GM23248 (cell line): ENCODE results near the gene LY6G6D. TPM values are rescaled to one million over a fixed set of nuclear protein-coding genes. Genes with fewer than 3 reads are reported as not detected.

Source experiments
- DNase-seq: peaks from one replicate; pipeline ENCODE4 v3.0.0-alpha.2; 2015
- H2AFZ ChIP-seq: fragments of 200-600 bp; sonication (generic); 2 replicates; pipeline ENCODE4 v1.6.1; 2016; ENCODE audit warnings: antibody characterized with exemption
- H3F3A ChIP-seq: fragments of 200-600 bp; sonication (generic); 2 replicates; pipeline ENCODE4 v1.6.1; 2016; ENCODE audit warnings: mild to moderate bottlenecking, antibody characterized with exemption, mixed run types; ENCODE audit not compliant: insufficient read depth
- H3K27ac ChIP-seq: fragments of 200-600 bp; sonication (generic); 2 replicates; pipeline ENCODE4 v1.5.1; 2016; ENCODE audit warnings: mild to moderate bottlenecking
- H3K27me3 ChIP-seq: fragments of 200-600 bp; sonication (generic); replicated peaks from 2 replicates; pipeline ENCODE4 v1.6.1; 2016; ENCODE audit warnings: mild to moderate bottlenecking; ENCODE audit not compliant: insufficient read depth
- H3K36me3 ChIP-seq: fragments of 200-600 bp; sonication (generic); 2 replicates; pipeline ENCODE4 v1.6.1; 2016; ENCODE audit warnings: low read depth, mild to moderate bottlenecking
- H3K4me1 ChIP-seq: fragments of 200-600 bp; sonication (generic); 2 replicates; pipeline ENCODE4 v1.6.1; 2016; ENCODE audit warnings: mild to moderate bottlenecking; ENCODE audit not compliant: insufficient read depth
- H3K4me2 ChIP-seq: fragments of 200-600 bp; sonication (generic); one replicate; pipeline ENCODE4 v1.6.1; 2016; ENCODE audit warnings: mild to moderate bottlenecking; ENCODE audit not compliant: unreplicated experiment
- H3K4me3 ChIP-seq: fragments of 200-600 bp; sonication (generic); 2 replicates; pipeline ENCODE4 v1.5.1; 2016; ENCODE audit warnings: mild to moderate bottlenecking
- H3K79me2 ChIP-seq: fragments of 200-600 bp; sonication (generic); 2 replicates; pipeline ENCODE4 v1.6.1; 2016; ENCODE audit warnings: mild to moderate bottlenecking; ENCODE audit not compliant: insufficient read depth
- H3K9ac ChIP-seq: fragments of 200-600 bp; sonication (generic); 2 replicates; pipeline ENCODE4 v1.6.1; 2016; ENCODE audit warnings: mild to moderate bottlenecking
- H3K9me2 ChIP-seq: fragments of 200-600 bp; sonication (generic); 2 replicates; pipeline ENCODE4 v1.6.1; 2016; ENCODE audit warnings: mixed run types, mild to moderate bottlenecking, moderate library complexity; ENCODE audit not compliant: insufficient read depth
- H3K9me3 ChIP-seq: fragments of 200-600 bp; sonication (generic); one replicate; pipeline ENCODE4 v1.6.1; 2017; ENCODE audit warnings: low read depth
- H4K20me1 ChIP-seq: fragments of 200-600 bp; sonication (generic); 2 replicates; pipeline ENCODE4 v1.6.0; 2016; ENCODE audit not compliant: insufficient read depth
- EZH2 ChIP-seq: fragments of 200-600 bp; sonication (generic); IDR thresholded peaks from 2 replicates; pipeline ENCODE4 v1.6.1; 2018; ENCODE audit warnings: antibody characterized with exemption, mild to moderate bottlenecking; ENCODE audit not compliant: insufficient read depth, poor library complexity, severe bottlenecking
- EZH2phosphoT487 ChIP-seq: fragments of 200-600 bp; sonication (generic); IDR thresholded peaks from 2 replicates; pipeline ENCODE4 v1.6.1; 2018; ENCODE audit warnings: antibody characterized with exemption, moderate library complexity, mild to moderate bottlenecking, low read depth; ENCODE audit not compliant: insufficient read depth
- WGBS, 2 experiments: methylation state at CpG; one replicate each; pipeline ENCODE4 v1.1.6; 2015 to 2017; ENCODE audit warnings: low lambda C conversion rate in 2 of 2, low coverage in 1 of 2; ENCODE audit errors: missing lambda C conversion rate in 2 of 2; 5-methylcytosine and 5-hydroxymethylcytosine counted together
- in situ Hi-C: fragments of 300-500 bp; cut with MboI; formaldehyde crosslinking; loops from 2 replicates; pipeline ENCODE4 v1.15.0; 2020
- polyA plus RNA-seq: library from polyadenylated mRNA; unstranded; fragments of >200 nt; fragmentation: Nextera tagmentation; extraction: Ambion mirVana; gene quantifications from 2 replicates; pipeline ENCODE4 v1.2.1, GENCODE V29; 2016
- total RNA-seq: library from RNA; depleted of rRNA; stranded (reverse); fragments of >200 nt; shearing (Covaris generic); gene quantifications from 2 replicates; pipeline ENCODE4 v1.2.3, GENCODE V29; 2014

The LY6G6D gene
- total and polyA plus RNA-seq, 2 experiments from 2014 or later = not detected

DNA sequence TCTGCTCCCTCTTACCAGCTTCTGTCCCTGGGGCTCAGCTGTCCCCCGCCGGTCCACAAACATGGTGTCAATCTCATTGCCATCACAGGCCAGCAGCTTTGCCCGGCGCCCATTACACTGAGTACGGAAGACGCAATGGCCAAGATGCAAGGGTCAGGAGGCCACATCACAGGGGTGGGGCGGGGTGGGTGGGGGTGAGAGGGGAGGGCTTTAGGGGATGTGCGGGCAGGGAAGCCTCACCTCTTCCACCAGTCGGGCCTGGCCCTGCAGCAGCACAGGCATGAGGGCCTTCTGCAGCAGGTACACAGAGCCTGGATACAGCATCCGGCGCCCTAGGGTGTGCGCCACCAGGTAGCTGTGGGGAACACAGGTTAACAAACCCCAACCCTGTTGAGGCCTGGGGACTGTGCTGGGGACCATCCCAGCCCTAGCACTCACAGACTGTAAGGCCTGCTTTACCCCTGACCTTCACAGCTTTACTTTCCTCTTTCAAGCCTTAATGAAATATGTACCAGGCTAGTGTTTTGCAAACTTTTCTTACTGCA is 23.5 kb upstream of the LY6G6D start:
- Histone ChIP-seq H4K20me1 (no peaks in the 10 kb centered on the region), H3K27me3 (no peaks in the 10 kb centered on the region), H3K4me3 (no peak overlapping the region), H3K9me2 (no peaks in the 10 kb centered on the region), H3K36me3 (peaks cover 16% of the 10 kb centered on the region; the same call in 1 of the 2 replicates), H3K27ac (no peak overlapping the region), H3K9ac (no peak overlapping the region), H3F3A (no peaks in the 10 kb centered on the region), H2AFZ (no peak overlapping the region), H3K4me2 (no peak overlapping the region), H3K9me3 (no peaks in the 10 kb centered on the region), H3K79me2 (no peaks in the 10 kb centered on the region), H3K4me1 (no peaks in the 10 kb centered on the region)
- WGBS, 2 experiments = 91 to 96% methylated on average over 10 to 12 of the region's 12 CpGs
- no peak for TF ChIP-seq EZH2phosphoT487
- no peak for TF ChIP-seq EZH2
- no peak for DNase-seq
- in situ Hi-C loops = no loop called here

DNA sequence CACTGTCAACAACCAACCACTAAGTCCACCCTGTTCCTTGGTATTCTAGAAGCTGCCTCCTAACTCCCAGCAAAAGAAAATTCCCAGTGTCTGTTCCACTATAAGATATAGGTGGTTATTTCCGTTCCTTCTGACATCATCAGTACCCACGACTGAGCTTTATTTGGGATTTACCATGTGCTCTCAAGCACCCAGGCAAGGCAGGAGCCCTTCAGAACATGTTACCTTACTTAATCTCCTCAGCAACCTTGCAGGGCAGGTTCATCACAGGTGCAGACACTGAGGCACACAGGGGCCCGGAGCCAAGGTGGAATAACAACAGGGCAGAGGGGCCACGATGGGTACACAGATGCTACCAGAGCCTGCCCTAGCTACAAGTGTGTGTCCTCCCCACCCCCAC is 22.8 kb upstream of the LY6G6D start:
- 97 to 98% methylated on average over 4 of the region's 4 CpGs for WGBS, 2 experiments
- no peak for TF ChIP-seq EZH2
- no peak for TF ChIP-seq EZH2phosphoT487

DNA sequence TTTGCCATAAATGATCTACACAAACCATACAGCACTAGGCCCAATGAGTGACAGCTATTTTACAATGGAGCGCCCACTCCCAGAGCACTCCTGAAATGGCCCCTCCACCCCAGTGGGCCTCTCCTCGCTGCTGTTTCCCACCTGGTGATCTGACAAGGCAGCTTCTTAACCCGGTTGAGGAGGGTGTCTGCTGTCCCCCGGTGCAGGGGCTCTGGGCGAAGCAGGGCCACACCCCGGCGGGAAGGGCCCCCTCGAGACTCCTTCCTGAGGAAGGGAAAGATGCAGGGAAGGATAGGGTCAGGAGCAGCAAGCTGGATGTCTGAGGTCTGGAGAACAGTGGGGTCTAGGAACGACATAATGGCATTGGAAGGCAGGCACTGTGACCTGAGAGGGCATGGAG is 22.3 kb upstream of the LY6G6D start:
- in situ Hi-C loops = no loop called here
- TF ChIP-seq EZH2phosphoT487 = no peak
- no peak for TF ChIP-seq EZH2

More for the DNA sequence above, 22.8 kb upstream of the LY6G6D start:
- H3K27ac ChIP-seq = no peak overlapping the region
- H3K9me2 ChIP-seq = no peaks in the 10 kb centered on the region
- DNase-seq = no peak
- no peak overlapping the region for H3K4me2 ChIP-seq
- H3K79me2 ChIP-seq = no peaks in the 10 kb centered on the region
- H3K9me3 ChIP-seq = no peaks in the 10 kb centered on the region
- H4K20me1 ChIP-seq = no peaks in the 10 kb centered on the region
- no peaks in the 10 kb centered on the region for H3K27me3 ChIP-seq
- no peak overlapping the region for H3K4me3 ChIP-seq
- H2AFZ ChIP-seq = no peak overlapping the region
- H3K9ac ChIP-seq = no peak overlapping the region
- in situ Hi-C loops = no loop called here
- H3K36me3 ChIP-seq = peaks cover 16% of the 10 kb centered on the region; the same call in 1 of the 2 replicates
- no peaks in the 10 kb centered on the region for H3F3A ChIP-seq
- no peaks in the 10 kb centered on the region for H3K4me1 ChIP-seq

DNA sequence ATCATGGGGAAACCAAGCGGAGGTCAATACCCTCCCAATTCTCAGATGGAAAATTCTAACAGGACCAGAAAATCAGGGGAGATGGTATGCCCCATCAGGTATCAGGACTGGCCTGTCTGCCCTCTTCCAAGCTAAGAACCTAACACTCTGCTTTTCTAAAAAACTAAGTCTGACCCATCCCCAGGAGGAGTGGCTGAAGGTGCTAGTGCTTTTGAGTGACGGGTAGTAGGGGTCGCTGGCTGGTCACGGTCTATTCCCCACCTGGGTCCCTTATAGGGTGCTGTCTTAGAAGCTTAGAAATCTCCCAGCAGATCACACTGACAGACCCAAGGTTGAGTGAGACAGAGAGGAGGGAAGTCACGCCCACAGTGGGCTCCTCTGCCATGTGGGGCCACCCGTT is 21.6 kb upstream of the LY6G6D start:
- no peak overlapping the region for H3K4me2 ChIP-seq
- in situ Hi-C loops = no loop called here
- no peaks in the 10 kb centered on the region for H4K20me1 ChIP-seq
- no peak overlapping the region for H2AFZ ChIP-seq
- H3K36me3 ChIP-seq = peaks cover 13% of the 10 kb centered on the region; the same call in 1 of the 2 replicates
- H3K27ac ChIP-seq = no peak overlapping the region
- DNase-seq = no peak
- no peaks in the 10 kb centered on the region for H3K4me1 ChIP-seq
- H3K27me3 ChIP-seq = no peaks in the 10 kb centered on the region
- H3K79me2 ChIP-seq = no peaks in the 10 kb centered on the region
- TF ChIP-seq EZH2 (no peak), EZH2phosphoT487 (no peak)
- H3F3A ChIP-seq = no peaks in the 10 kb centered on the region
- no peaks in the 10 kb centered on the region for H3K9me2 ChIP-seq
- H3K4me3 ChIP-seq = no peak overlapping the region
- no peak overlapping the region for H3K9ac ChIP-seq
- no peaks in the 10 kb centered on the region for H3K9me3 ChIP-seq
- 89 to 91% methylated on average over 6 of the region's 6 CpGs for WGBS, 2 experiments

More for the DNA sequence above, 22.3 kb upstream of the LY6G6D start:
- DNase-seq = no peak
- H3F3A ChIP-seq = no peaks in the 10 kb centered on the region
- no peak overlapping the region for H3K27ac ChIP-seq
- no peak overlapping the region for H3K4me2 ChIP-seq
- WGBS, 2 experiments = 97 to 98% methylated on average over 9 of the region's 9 CpGs
- H3K4me1 ChIP-seq = no peaks in the 10 kb centered on the region
- H3K27me3 ChIP-seq = no peaks in the 10 kb centered on the region
- no peaks in the 10 kb centered on the region for H4K20me1 ChIP-seq
- H3K9ac ChIP-seq = no peak overlapping the region
- no peaks in the 10 kb centered on the region for H3K79me2 ChIP-seq
- H3K4me3 ChIP-seq = no peak overlapping the region
- H3K9me3 ChIP-seq = no peaks in the 10 kb centered on the region
- H3K36me3 ChIP-seq = peaks cover 16% of the 10 kb centered on the region; the same call in 1 of the 2 replicates
- no peak overlapping the region for H2AFZ ChIP-seq
- H3K9me2 ChIP-seq = no peaks in the 10 kb centered on the region

DNA sequence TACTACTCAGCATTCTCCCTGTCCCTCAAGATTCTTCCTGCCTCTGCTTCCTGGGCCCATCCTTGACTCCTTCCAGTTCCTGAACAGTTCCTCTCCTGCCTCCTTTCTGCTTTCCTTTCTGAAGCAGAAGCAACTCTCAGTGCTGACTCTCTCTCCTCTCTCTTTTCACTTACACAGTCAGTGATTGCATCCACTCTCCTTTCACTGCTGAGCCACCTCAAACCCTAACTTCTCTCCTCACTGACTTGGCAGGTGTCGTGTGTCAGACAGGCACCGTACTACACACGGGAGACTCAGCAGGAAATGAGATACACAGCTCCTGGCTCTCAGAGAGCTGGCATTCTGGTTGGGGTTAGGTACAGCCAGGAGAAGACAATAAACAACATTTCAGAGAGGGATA is 17.6 kb upstream of the LY6G6D start:
- in situ Hi-C loops = no loop called here
- DNase-seq = no peak

More for the DNA sequence above, 17.6 kb upstream of the LY6G6D start:
- no peaks in the 10 kb centered on the region for H3K9me3 ChIP-seq
- H3K27me3 ChIP-seq = no peaks in the 10 kb centered on the region
- no peaks in the 10 kb centered on the region for H3K9me2 ChIP-seq
- no peak overlapping the region for H3K4me3 ChIP-seq
- no peaks in the 10 kb centered on the region for H4K20me1 ChIP-seq
- H3K9ac ChIP-seq = no peak overlapping the region
- 61 to 62% methylated on average over 3 of the region's 3 CpGs for WGBS, 2 experiments
- no peak overlapping the region for H3K27ac ChIP-seq
- TF ChIP-seq EZH2phosphoT487 (no peak), EZH2 (no peak)
- peaks cover 8% of the 10 kb centered on the region for H3K4me1 ChIP-seq
- H2AFZ ChIP-seq = no peak overlapping the region
- H3K36me3 ChIP-seq = peaks cover 13% of the 10 kb centered on the region; the same call in 1 of the 2 replicates
- no peak overlapping the region for H3K4me2 ChIP-seq
- H3K79me2 ChIP-seq = peaks cover 34% of the 10 kb centered on the region
- no peaks in the 10 kb centered on the region for H3F3A ChIP-seq
